H1 (cell line): ENCODE results near the gene INAVA. TPM values are rescaled to one million over a fixed set of nuclear protein-coding genes. Genes with fewer than 3 reads are reported as not detected.

Source experiments
- EP300 ChIP-seq, 2 experiments: IDR thresholded peaks; 1 replicate in 1 of 2; 2 replicates in 1 of 2; pipeline ENCODE4 v1.6.1; 2011 to 2012; ENCODE audit warnings: low read depth in 2 of 2, low read length in 2 of 2, mild to moderate bottlenecking in 2 of 2, borderline replicate concordance in 1 of 2, inconsistent platforms in 1 of 2, moderate library complexity in 1 of 2
- FOSL1 ChIP-seq: IDR thresholded peaks from 2 replicates; pipeline ENCODE4 v1.6.1; 2011; ENCODE audit warnings: mild to moderate bottlenecking, low read depth, low read length, moderate library complexity; ENCODE audit not compliant: insufficient read depth
- MAX ChIP-seq: IDR thresholded peaks from 2 replicates; pipeline ENCODE4 v1.6.1; 2012; ENCODE audit warnings: inconsistent platforms
- RNF2 ChIP-seq: fragments of 200-900, 300-1000 bp; sonication (generic); IDR thresholded peaks from 2 replicates; pipeline ENCODE4 v1.7.1; 2016; ENCODE audit warnings: borderline replicate concordance, low read depth, mild to moderate bottlenecking, antibody characterized with exemption, low read length; ENCODE audit not compliant: poor library complexity, severe bottlenecking; ENCODE audit errors: missing control alignments
- SIN3A ChIP-seq, 2 experiments: IDR thresholded peaks in 1 of 2; conservative IDR thresholded peaks in 1 of 2; 2 replicates each; pipeline ENCODE4 v1.6.1; 2011 to 2012; ENCODE audit warnings: low read length in 2 of 2, improper control_type of control experiment in 1 of 2, low read depth in 1 of 2, mild to moderate bottlenecking in 1 of 2
- TEAD4 ChIP-seq: IDR thresholded peaks from 2 replicates; pipeline ENCODE4 v1.6.1; 2012; ENCODE audit warnings: low read depth, low read length, inconsistent platforms, mixed read lengths
- YY1 ChIP-seq: IDR thresholded peaks from 2 replicates; pipeline ENCODE4 v1.6.1; 2011; ENCODE audit warnings: low read depth, mild to moderate bottlenecking, low read length
- polyA plus RNA-seq, 7 experiments: library from polyadenylated mRNA; depleted of rRNA in 3 of 7; stranded (reverse) in 5 of 7; unstranded in 2 of 7; fragments of >200 nt in 5 of 7; fragments of 200-250 nt in 2 of 7; gene quantifications; 1 replicate in 5 of 7; 2 replicates in 1 of 7; 4 replicates in 1 of 7; pipeline versions ENCODE4 v1.2.1 to v1.2.3, GENCODE V29; 2011 to 2013; ENCODE audit warnings: missing spikeins in 2 of 7, mixed read lengths in 2 of 7
- total RNA-seq: library from RNA; stranded (reverse); fragmentation: NEBNext Ultra II Directional; extraction: Animal tissue kit (Norgen Biotek cat#: 25700); gene quantifications from 2 replicates; pipeline ENCODE4 v1.2.1, GENCODE V29; 2021
- TF ChIP-seq, protein P1 (sequence below), 3 experiments: IDR thresholded peaks; 1 replicate in 2 of 3; 2 replicates in 1 of 3; pipeline versions ENCODE4 v1.5.1 to v1.6.1; 2011; ENCODE audit warnings: low read length in 3 of 3, mild to moderate bottlenecking in 3 of 3, inconsistent platforms in 2 of 3, low read depth in 1 of 3, moderate library complexity in 1 of 3; ENCODE audit not compliant: insufficient read depth in 1 of 3; ENCODE audit errors: control extremely low read depth in 1 of 3

The INAVA gene
- total and polyA plus RNA-seq, 2 of the 8 experiments (the other 6 are each of a cell fraction or from before 2014, with no cell fraction given) = 46.8 to 49.3 TPM

GRCh38 chr1:200875416-200875815, 19.3 kb upstream of the INAVA start (continued):
- TF ChIP-seq, protein P1, sequence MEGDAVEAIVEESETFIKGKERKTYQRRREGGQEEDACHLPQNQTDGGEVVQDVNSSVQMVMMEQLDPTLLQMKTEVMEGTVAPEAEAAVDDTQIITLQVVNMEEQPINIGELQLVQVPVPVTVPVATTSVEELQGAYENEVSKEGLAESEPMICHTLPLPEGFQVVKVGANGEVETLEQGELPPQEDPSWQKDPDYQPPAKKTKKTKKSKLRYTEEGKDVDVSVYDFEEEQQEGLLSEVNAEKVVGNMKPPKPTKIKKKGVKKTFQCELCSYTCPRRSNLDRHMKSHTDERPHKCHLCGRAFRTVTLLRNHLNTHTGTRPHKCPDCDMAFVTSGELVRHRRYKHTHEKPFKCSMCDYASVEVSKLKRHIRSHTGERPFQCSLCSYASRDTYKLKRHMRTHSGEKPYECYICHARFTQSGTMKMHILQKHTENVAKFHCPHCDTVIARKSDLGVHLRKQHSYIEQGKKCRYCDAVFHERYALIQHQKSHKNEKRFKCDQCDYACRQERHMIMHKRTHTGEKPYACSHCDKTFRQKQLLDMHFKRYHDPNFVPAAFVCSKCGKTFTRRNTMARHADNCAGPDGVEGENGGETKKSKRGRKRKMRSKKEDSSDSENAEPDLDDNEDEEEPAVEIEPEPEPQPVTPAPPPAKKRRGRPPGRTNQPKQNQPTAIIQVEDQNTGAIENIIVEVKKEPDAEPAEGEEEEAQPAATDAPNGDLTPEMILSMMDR (IDR thresholded peaks at IDR 0.05; ENCODE audit: control extremely low read depth in 1 of 3, insufficient read depth in 1 of 3, low read depth in 1 of 3, low read length in 3 of 3) = no peak
- TF ChIP-seq RNF2 = no peak
- TF ChIP-seq SIN3A (conservative IDR thresholded peaks at IDR 0.05 in 1 of 2, IDR thresholded peaks at IDR 0.05 in 1 of 2; ENCODE audit: low read depth in 1 of 2, low read length in 2 of 2) = no peak
- TF ChIP-seq FOSL1 = no peak
- no peak for TF ChIP-seq MAX
- no peak for TF ChIP-seq EP300 (IDR thresholded peaks at IDR 0.05; ENCODE audit: borderline replicate concordance in 1 of 2, low read depth in 2 of 2, low read length in 2 of 2)
- TF ChIP-seq TEAD4 = no peak
- TF ChIP-seq YY1 = no peak
